ENCODE results near the gene MTX3.

Gene MTX3

GRCh38 chr5:79936002-79936645 is 54.9 kb downstream of the MTX3 start:
- TF ChIP-seq CTCF (IDR thresholded peaks at IDR 0.05; ENCODE audit: borderline replicate concordance, insufficient read depth, low read depth, low read length): no peak
- H3K4me3 ChIP-seq (ENCODE audit: low read depth, low read length): no peak overlapping the region

- no peak overlapping the region for H3K4me3 ChIP-seq (ENCODE audit: low read depth, low read length)
- no peak for TF ChIP-seq CTCF (IDR thresholded peaks at IDR 0.05; ENCODE audit: borderline replicate concordance, insufficient read depth, low read depth, low read length)
These were observed 56.4 kb downstream of the MTX3 start for GRCh38 chr5:79934681-79935080.

GRCh38 chr5:79932510-79933504 is 58.3 kb downstream of the MTX3 start:
- no peak overlapping the region for H3K4me3 ChIP-seq (ENCODE audit: low read depth, low read length)
- TF ChIP-seq CTCF (IDR thresholded peaks at IDR 0.05; ENCODE audit: borderline replicate concordance, insufficient read depth, low read depth, low read length): no peak

- TF ChIP-seq CTCF (IDR thresholded peaks at IDR 0.05; ENCODE audit: borderline replicate concordance, insufficient read depth, low read depth, low read length): no peak
- H3K4me3 ChIP-seq (ENCODE audit: low read depth, low read length): no peak overlapping the region
These were observed 59.2 kb downstream of the MTX3 start for GRCh38 chr5:79931866-79932265.

GRCh38 chr5:79931409-79931808 is 59.7 kb downstream of the MTX3 start:
- no peak for TF ChIP-seq CTCF (IDR thresholded peaks at IDR 0.05; ENCODE audit: borderline replicate concordance, insufficient read depth, low read depth, low read length)
- H3K4me3 ChIP-seq (ENCODE audit: low read depth, low read length): no peak overlapping the region

- TF ChIP-seq CTCF (IDR thresholded peaks at IDR 0.05; ENCODE audit: borderline replicate concordance, insufficient read depth, low read depth, low read length): no peak
- H3K4me3 ChIP-seq (ENCODE audit: low read depth, low read length): no peak overlapping the region
These were observed 62.0 kb downstream of the MTX3 start for GRCh38 chr5:79929095-79929494.

All from GM12875 (cell line).